Right lobe of liver (tissue), 6 donors: ENCODE data around the gene TREH. TPM values are rescaled to one million over a fixed set of nuclear protein-coding genes. Genes with fewer than 3 reads are reported as not detected.
"Not testable (repeated sequence)": the region's sequence is repeated elsewhere in the genome, so short reads cannot be mapped to it uniquely, and the experiment has no call there.

ENCODE experiments used
- ATAC-seq, 4 donors: fragments of 200-7000 bp; cut with Tn5 transposase; one replicate each; pipeline ENCODE4 v1.9.1; 2020; ENCODE audit warnings: mild to moderate bottlenecking in 4 of 4, moderate library complexity in 4 of 4
- DNase-seq, 3 donors: peaks; one replicate each; pipeline ENCODE4 v3.0.0-alpha.2; 2020
- H3K27ac ChIP-seq, 3 donors: fragments of 200-600 bp; one replicate each; pipeline ENCODE4 v1.8.0; 2022
- H3K27me3 ChIP-seq, 2 donors: fragments of 200-600 bp; one replicate each; pipeline ENCODE4 v1.8.0; 2022
- H3K36me3 ChIP-seq, 4 donors: fragments of 200-600 bp; sonication (generic) in 1 of 4; one replicate each; pipeline versions ENCODE4 v1.5.1 to v1.8.0; 2017 to 2022; ENCODE audit warnings: control low read depth in 1 of 4
- H3K4me1 ChIP-seq, 4 donors: fragments of 200-600 bp; sonication (generic) in 1 of 4; one replicate each; pipeline versions ENCODE4 v1.5.1 to v1.8.0; 2017 to 2022; ENCODE audit warnings: control low read depth in 1 of 4
- H3K4me3 ChIP-seq, 3 donors: fragments of 200-600 bp; one replicate each; pipeline ENCODE4 v1.8.0; 2022
- H3K9me3 ChIP-seq, 4 donors: fragments of 200-600 bp; sonication (generic) in 1 of 4; one replicate each; pipeline versions ENCODE4 v1.5.1 to v1.8.0; 2017 to 2022; ENCODE audit warnings: control low read depth in 1 of 4
- CTCF ChIP-seq, 4 donors: fragments of 200-600 bp in 3 of 4; fragments of 450-650 bp in 1 of 4; IDR thresholded peaks; one replicate each; pipeline versions ENCODE4 v1.5.1 to v1.8.0; 2016 to 2022; ENCODE audit warnings: antibody characterized with exemption in 4 of 4, mild to moderate bottlenecking in 2 of 4
- POLR2A ChIP-seq: fragments of 450-650 bp; IDR thresholded peaks from one replicate; pipeline ENCODE4 v1.6.1; 2017; ENCODE audit warnings: antibody characterized with exemption, mild to moderate bottlenecking
- WGBS: methylation state at CpG from one replicate; pipeline ENCODE4 v1.1.6; 2018; ENCODE audit warnings: low coverage, low lambda C conversion rate; ENCODE audit not compliant: insufficient coverage; ENCODE audit errors: missing lambda C conversion rate; 5-methylcytosine and 5-hydroxymethylcytosine counted together
- intact Hi-C, 2 donors: fragments of 100-400 bp; cut with DNase I; formaldehyde crosslinking; loops; one replicate each; pipeline versions ENCODE4 v1.11.2 to v1.14.1; 2022
- total RNA-seq, 6 experiments: library from RNA; depleted of rRNA in 2 of 6; stranded (reverse); fragments of >200 nt in 2 of 6; fragmentation: NEBNext Ultra II Directional in 3 of 6; extraction: Animal tissue kit (Norgen Biotek cat#: 25700) in 3 of 6; gene quantifications; one replicate each; pipeline versions ENCODE4 v1.1.0 to v1.2.4, GENCODE V29; 2016 to 2023
- donor health status: DM: no; HTN: yes; CAD: no.
- donor health status: DM: no; HTN: no; CAD: no.
- donor health status: DM: no; HTN: no; CAD: no.
- donor health status: DM: no; HTN: yes; CAD: no.
- donor health status: DM: no; HTN: yes; CAD: no.

The TREH gene
- total RNA-seq, 6 experiments from 2014 or later, result 2.1 to 5.1 (median 2.9) TPM; not detected in 2

GRCh38 chr11:118715837-118716260 is 36.4 kb upstream of the TREH start:
- H3K9me3 ChIP-seq, result no peaks in the 10 kb centered on the region
- DNase-seq, result no peak
- WGBS, result 60% methylated on average over 4 of the region's 4 CpGs
- intact Hi-C loops, result no loop called here
- H3K27me3 ChIP-seq, result no peaks in the 10 kb centered on the region
- TF ChIP-seq POLR2A, result no peak
- TF ChIP-seq CTCF (IDR thresholded peaks at IDR 0.05), result no peak
- no peaks in the 10 kb centered on the region for H3K4me1 ChIP-seq
- H3K27ac ChIP-seq, result no peak overlapping the region
- no peaks in the 10 kb centered on the region for H3K36me3 ChIP-seq
- ATAC-seq, result no peak
- H3K4me3 ChIP-seq, result no peak overlapping the region

- intact Hi-C loops, result no loop called here
- TF ChIP-seq CTCF (IDR thresholded peaks at IDR 0.05) (no peak), POLR2A (no peak)
- Histone ChIP-seq H3K9me3 (no peaks in the 10 kb centered on the region), H3K4me1 (no peaks in the 10 kb centered on the region), H3K27me3 (no peaks in the 10 kb centered on the region), H3K36me3 (no peaks in the 10 kb centered on the region), H3K27ac (no peak overlapping the region), H3K4me3 (no peak overlapping the region)
- ATAC-seq (no peak), DNase-seq (no peak)
- 78% methylated on average over 5 of the region's 5 CpGs for WGBS
These were observed 35.9 kb upstream of the TREH start for GRCh38 chr11:118715245-118715831.

GRCh38 chr11:118714816-118715215 is 35.4 kb upstream of the TREH start:
- no peak for ATAC-seq
- intact Hi-C loops, result no loop called here
- H3K4me3 ChIP-seq, result no peak overlapping the region
- no peak for DNase-seq
- H3K4me1 ChIP-seq, result no peaks in the 10 kb centered on the region
- H3K36me3 ChIP-seq, result no peaks in the 10 kb centered on the region
- TF ChIP-seq POLR2A (no peak), CTCF (IDR thresholded peaks at IDR 0.05) (no peak)
- no peak overlapping the region for H3K27ac ChIP-seq
- no peaks in the 10 kb centered on the region for H3K27me3 ChIP-seq
- H3K9me3 ChIP-seq, result no peaks in the 10 kb centered on the region

GRCh38 chr11:118714416-118714815 is 35.0 kb upstream of the TREH start:
- intact Hi-C loops, H3K9me3 ChIP-seq, H3K4me1 ChIP-seq, H3K27ac ChIP-seq, H3K4me3 ChIP-seq, H3K36me3 ChIP-seq, DNase-seq, H3K27me3 ChIP-seq: not testable (repeated sequence)
- ATAC-seq, result peak in 1 of 4 donors; percentile 25
- 59% methylated on average over 2 of the region's 5 CpGs for WGBS

GRCh38 chr11:118708296-118708695 is 28.8 kb upstream of the TREH start:
- Histone ChIP-seq H3K27me3 (no peaks in the 10 kb centered on the region), H3K36me3 (no peaks in the 10 kb centered on the region), H3K4me1 (no peaks in the 10 kb centered on the region), H3K9me3 (no peaks in the 10 kb centered on the region), H3K27ac (no peak overlapping the region), H3K4me3 (no peak overlapping the region)
- no peak for TF ChIP-seq POLR2A
- no peak for TF ChIP-seq CTCF (IDR thresholded peaks at IDR 0.05)
- intact Hi-C loops, result no loop called here
- DNase-seq, result no peak
- WGBS, result 42% methylated on average over 2 of the region's 6 CpGs
- ATAC-seq, result no peak
